HG03159 (cell line): ENCODE data around the gene PLA2G1B.

Experiments used
- ATAC-seq: cut with Tn5 transposase; IDR thresholded peaks from one replicate; pipeline ENCODE4 v1.9.1; 2021; ENCODE audit warnings: mild to moderate bottlenecking, moderate library complexity; ENCODE audit not compliant: unreplicated experiment

PLA2G1B gene

DNA sequence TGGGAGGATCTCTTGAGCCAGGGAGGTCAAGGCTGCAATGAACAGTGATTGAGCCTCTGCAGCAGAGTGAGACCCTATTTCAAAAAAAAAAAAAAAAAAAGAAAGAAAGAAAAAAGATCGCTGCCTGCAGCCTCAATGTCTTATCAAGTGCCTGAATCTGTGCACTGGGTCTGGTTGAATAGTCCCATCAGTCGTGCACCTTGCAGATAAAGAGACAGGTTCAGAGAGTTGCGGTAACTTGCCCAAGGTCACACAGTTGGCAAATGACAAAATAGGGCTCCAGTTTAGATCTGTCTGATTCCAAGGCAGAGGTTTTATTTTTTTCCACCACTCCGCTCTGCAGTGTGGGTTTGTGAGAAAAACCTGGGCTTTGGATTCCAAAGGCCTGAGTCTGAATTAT lies 649 bp upstream of the PLA2G1B start:
- no peak for ATAC-seq

DNA sequence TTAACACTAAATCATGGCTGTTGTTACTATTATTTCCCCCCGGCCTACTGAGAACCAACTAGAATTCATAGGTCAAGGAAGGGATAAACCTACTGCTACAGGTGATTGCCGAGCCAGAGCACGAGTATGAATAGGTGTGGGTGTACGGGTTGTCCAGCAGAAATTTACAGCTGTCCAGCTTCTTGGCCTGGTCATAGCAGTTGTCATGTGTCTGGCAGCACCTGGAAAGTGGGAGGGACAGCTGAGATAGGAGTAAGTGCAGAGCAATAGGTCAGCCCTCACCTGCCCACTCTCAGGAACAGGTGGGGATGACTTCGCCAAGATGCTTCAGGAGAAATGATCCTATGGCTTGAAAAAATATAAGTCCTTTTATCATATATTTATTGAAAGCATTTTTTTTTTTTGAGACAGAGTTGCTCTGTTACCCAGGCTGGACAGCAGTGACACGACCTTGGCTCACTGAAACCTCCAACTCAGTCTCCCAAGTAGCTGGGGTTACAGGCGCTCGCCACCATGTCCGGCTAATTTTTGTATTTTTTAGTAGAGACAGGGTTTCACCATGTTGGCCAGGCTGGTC lies 2.6 kb downstream of the PLA2G1B start:
- ATAC-seq = no peak

DNA sequence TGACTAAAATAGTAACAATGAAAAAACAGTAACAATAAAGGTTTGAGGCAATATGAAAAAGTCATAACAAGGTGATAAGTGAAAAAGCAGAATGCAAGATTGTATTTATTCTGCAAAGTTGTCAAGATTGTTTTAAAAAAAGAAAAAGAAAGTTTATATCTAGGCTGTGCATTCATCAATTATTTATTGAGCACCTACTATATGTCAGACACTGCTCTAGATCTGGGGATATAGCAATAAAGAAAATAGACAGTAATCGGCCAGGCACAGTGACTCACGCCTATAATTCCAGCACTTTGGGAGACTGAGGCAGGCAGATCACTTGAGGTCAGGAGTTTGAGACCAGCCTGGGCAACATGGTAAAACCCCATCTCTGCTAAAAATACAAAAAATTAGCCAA lies 3.8 kb downstream of the PLA2G1B start:
- ATAC-seq = no peak

DNA sequence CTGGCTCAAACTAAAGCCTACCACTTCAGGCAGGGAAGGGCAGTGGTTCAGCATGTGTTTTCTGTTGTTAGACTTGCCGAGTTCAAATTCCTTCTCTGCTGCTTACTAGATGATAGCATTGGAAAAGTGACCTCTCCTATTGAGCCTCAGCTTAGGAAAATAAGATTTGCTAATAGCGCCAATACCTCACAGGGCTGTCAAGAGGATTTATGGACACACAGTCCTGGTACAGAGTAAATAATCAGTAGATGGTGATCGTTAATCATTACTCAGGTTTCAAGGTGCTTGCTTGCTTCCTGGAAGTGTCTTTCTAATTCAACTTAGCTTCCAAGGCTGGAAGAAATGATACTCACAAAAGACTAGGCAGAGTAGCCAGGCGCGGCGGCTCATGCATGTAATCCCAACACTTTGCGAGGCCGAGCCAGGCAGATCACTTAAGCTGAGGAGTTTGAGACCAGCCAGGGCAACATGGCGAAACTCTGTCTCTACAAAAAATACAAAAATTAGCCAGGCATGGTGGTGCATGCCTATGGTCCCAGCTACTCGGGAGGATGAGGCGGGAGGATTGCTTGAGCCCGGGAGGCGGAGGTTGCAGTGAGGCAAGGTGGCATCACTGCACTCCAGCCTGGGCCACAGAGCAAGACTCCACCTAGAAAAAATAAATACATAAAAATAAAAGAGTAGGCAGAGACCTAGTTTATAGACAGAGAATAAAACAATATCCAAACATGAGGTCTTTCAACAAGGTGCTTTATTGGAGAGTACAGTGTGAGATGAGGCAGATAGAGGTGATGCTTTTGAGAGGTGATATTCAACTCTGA lies 6.0 kb downstream of the PLA2G1B start:
- no peak for ATAC-seq

DNA sequence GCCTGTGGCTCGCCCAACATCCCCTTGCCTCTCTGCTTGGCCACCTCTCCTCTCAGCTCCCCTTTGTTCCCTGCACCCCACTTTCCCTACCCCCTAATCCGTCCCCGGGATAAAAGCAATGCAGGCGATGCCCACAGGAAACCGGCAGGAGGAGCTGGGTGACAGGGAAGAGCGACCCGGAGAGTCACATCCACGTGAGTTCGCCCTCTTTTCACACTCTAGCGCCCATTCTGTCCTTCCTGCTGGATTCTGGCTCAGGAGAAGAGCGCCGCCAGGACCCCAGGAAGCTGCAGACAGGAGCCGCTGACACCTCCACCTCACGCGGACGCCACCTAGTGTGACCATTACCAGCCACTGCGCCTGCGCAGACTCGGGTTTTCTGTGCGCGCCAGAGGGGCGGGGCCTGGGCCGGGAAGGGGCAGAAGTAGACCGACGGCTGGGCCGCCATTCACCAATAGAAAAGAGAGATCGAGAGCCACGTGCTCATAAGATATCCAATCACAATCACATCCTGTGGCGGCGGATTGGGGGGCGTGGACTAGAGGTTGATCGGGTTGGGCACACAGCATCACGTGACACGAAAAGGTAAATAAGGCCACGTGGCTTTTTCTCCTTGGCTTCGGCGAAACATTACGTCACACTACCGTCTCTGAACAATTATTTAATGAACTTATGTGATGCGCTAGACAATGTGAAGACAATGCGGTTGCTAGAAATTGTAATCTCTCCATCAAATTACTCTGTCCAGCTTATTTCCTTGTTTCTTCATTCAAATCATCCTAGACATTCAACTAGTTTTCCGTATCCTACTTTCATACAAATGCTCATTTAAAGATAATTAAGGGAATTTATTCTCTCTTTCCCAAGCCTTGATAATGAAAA lies 10.1 kb downstream of the PLA2G1B start:
- peak; percentile 99 for ATAC-seq

DNA sequence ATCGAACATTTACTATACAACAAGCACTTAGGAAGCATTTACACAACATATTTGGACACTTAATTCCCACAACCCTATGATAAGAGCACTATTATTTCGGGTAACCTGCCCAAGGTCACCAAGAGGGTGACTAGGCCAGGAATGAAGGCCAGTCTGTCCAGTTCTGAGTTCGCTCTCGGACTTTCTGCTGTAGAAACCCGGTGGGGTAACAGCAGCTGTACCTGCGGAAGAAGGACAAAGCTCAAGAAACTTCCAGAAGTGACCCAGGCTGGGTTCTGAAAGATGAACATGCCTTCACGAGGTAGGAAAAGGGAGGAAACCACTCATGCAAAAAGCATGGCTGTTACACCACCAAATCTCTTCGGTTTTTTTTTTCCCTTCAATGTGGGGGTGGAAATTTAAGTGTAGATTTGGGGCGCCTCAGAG lies 10.8 kb downstream of the PLA2G1B start:
- no peak for ATAC-seq

DNA sequence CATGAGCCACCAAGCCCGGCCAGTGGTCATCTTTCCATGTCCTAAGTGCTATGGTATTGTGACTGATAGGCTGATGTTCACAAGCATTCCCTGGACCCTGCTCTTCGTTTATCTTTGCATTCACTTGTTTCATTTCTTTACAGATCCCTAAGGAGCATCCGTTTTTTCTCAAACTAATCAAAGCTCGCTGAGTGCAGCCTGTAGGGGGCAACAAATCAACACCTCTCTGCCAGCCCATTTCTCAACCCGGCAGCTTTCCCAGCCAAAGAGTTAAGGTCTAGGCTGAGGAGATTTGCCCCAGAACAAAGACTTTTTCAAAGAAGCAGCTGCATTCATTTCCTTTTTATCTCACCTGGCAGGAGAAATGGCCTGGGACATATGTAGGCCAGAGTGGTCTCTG lies 13.4 kb downstream of the PLA2G1B start:
- ATAC-seq = no peak

DNA sequence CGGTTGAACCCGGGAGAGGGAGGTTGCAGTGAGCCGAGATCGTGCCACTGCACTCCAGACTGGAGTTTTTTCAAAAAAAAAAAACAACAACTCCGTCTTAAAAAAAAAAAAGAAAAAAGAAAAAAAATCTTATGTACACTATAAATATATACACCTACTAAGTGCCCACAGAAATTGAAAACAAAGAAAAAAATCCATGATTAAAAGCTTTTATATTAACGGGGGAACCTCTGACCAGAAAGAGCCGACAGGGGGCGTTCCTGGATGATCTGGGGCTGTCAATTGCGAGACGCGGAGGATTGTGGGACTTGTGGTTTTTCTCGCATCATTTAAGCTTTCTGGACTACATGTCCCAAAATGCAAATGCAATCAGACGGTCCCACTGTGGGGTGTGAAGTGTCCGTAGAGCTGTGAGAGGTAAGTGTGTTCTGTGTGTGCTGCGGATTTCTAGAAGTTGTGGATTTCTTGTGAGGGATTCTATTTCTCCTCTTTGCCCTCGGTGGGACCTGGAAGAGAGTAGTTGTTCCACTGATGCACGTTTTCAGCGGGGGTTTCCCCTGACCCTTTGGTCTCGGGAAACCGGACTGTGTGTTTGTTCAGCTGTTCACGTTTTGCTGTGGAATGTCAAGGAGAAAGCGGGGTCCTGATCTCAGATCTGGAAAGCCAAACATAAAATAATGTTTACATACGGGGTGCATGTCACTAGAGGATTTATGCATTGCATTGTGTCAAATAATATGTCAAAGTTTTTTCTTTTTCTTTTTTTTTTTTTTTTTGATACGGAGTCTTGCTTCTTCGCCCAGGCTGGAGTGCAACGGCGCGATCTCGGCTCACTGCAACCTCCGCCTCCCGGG lies 25.4 kb downstream of the PLA2G1B start, which contains the start of gene SIRT4:
SIRT4 (plus strand) TSS at position 360 of the 854 bp plus-strand sequence. CDS start 1,241 bp downstream, outside the sequence.
- peak; percentile 93 for ATAC-seq

DNA sequence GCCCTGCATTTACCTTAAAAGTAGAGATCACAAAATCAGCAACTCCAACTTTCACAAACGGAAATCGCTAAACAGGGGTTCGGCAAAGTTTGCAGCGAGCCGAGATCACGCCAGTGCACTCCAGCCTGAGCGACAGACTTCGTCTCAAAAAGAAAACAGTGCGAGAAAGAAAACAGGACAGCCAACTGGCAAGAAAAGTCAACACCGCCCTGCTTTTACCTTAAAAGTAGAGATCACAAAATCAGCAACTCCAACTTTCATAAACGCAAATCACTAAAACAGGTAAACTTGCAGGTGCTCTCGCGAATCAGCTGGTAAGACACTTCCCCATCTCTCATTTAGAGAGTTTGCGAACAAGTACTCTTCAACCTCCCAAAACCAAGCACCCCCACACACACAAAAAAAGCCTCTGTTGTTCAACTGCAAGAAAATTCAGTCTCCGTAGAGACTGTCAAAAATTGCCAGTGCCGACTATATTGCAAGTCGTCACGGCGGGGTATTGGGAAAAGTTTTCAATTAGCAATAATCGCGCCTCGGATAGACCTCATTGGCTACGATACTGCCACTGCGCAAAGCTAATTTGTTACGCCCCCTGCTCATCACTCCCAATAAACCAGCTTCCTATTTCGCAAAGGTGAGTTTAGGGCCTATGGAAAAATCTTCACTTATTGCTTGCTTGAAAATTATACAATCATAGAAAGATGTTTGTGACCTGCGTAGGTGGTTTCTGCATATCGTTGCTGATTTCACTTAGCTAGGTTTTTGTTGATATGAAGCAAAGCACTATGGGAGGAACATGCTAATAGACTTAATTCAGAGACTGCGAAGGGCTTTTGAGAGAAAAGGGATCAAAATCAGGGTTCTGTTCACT lies 34.7 kb downstream of the PLA2G1B start, which contains the start of gene RNU4-1:
RNU4-1 (minus strand) TSS at position 577 of the 871 bp plus-strand sequence.
- peak; percentile 50 for ATAC-seq

DNA sequence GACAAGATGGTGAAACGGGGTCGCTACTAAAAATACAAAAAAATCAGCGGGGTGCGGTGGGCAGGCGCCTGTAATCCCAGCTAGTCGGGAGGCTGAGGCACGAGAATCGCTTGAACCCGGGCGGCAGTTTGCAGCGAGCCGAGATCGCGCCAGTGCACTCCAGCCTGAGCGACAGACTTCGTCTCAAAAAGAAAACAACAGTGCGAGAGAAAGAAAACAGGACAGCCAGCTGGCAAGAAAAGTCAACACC lies 35.2 kb downstream of the PLA2G1B start:
- ATAC-seq = peak; percentile 2

DNA sequence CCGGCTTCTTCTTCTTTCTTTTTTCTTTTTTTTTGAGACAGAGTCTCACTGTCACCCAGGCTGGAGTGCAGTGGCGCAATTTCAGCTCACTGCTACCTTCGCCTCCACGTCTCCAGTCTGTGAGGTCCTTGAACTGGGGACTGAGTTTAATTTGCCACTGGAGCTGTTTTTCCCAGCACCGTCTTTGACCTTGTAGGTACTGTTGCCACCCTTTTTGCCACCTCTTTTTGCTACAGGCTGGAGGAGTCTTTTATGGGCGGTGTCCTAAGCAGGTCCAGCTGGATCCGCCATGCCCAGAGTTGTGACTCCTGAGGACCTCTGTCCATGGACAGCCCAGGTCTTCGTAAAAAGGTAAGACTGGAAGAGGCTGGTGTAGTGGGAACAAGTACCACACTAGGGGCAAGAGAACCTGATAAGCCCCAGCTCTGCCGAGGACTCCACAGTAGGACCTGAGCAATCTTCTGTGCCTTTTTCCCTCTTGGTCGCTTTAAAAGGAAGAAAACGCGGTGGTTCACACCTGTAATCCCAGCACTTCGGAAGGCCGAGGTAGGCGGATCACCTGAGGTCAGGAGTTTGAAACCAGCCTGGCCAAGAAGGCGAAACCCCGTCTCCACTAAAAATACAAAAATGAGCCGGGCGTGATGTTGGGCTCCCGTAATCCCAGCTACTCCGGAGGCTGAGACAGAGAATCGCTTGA lies 36.8 kb downstream of the PLA2G1B start:
- no peak for ATAC-seq

DNA sequence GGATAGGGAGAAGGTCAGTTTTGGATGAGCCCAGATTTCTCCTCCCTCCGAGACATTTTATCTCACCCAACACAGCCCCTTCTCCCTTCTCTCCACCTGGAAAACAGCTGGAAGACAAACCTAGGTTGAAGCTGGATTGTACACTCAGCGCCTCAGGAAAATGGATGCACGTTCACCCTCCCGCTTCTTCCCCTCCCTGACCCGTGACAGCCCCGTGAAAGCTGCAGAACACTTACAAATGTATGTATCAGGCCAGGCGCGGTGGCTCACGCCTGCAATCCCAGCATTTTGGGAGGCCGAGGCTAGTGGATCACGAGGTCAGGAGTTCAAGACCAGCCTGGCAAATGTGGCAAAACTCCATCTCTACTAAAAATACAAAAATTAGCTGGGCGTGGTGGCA lies 40.1 kb downstream of the PLA2G1B start:
- no peak for ATAC-seq

DNA sequence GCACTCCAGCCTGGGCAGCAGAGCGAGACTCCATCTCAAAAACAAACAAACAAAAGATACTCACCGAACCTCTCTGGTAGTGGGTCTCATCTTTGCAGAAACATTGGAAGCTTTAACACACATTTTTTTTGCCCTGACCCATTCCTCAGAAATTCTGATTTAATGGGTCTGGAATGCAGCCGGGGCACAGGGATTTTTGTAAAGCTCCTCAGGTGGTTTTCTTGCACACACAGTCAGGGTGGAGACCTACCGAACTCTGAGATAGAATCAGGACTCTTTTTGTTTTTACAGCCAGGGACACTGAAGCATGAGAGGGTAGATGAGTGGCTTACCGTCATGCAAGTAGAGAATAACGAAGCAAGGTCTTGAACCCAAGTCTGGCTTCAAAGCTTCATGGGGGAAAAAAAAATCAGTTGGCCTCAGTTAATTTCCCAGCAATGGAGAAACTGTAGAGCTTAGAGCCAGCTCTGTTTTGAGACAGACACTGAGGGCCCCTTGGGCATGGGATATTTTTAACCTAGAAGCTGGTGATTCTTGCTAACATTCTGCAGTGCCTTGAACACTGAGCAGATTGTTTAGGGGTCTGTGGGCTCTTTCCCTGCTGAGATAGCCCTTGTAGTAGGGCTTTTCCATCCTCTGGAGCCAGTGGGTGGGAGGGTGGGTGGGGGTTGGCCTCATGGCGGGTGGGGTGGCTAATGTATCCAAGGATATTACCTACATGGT lies 40.6 kb downstream of the PLA2G1B start:
- no peak for ATAC-seq

DNA sequence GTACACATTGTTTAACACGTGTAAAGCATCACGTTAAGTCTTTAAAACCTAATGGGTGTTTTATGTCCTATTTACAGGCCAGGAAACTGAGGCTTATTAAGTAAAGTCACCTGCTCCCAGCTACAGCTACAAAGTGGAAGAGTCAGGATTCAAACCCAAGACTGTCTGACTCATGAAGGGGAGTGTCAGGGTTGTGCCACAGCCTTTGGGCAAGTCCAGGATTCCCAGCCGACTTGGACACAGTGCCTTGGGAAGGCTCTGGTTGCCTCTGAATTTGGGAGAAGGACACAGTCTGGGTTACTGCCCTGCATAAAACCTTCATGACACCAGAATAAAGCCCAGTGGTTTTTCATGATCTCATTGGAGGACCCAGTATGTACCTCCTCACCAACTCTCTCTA lies 43.2 kb downstream of the PLA2G1B start:
- ATAC-seq = no peak

DNA sequence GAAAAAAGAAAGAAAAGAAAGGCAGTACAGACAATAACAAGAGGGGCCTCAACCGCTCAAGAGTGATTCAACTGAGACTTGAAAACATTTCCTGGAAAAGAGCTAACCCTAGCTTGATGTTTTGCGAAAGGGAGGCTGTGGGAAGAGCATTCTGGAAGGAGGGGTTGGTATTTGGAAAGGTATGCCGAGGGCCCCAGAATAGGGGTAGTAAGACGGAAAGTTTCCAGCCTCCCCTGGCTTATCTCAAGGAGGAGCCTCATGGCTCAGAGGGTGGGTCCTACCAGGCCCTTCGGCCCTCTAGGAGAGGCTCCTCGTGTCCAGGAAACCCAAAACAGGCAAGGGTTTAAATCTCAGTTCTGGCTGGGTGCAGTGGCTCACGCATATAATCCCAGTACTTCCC lies 44.3 kb downstream of the PLA2G1B start:
- ATAC-seq = no peak

DNA sequence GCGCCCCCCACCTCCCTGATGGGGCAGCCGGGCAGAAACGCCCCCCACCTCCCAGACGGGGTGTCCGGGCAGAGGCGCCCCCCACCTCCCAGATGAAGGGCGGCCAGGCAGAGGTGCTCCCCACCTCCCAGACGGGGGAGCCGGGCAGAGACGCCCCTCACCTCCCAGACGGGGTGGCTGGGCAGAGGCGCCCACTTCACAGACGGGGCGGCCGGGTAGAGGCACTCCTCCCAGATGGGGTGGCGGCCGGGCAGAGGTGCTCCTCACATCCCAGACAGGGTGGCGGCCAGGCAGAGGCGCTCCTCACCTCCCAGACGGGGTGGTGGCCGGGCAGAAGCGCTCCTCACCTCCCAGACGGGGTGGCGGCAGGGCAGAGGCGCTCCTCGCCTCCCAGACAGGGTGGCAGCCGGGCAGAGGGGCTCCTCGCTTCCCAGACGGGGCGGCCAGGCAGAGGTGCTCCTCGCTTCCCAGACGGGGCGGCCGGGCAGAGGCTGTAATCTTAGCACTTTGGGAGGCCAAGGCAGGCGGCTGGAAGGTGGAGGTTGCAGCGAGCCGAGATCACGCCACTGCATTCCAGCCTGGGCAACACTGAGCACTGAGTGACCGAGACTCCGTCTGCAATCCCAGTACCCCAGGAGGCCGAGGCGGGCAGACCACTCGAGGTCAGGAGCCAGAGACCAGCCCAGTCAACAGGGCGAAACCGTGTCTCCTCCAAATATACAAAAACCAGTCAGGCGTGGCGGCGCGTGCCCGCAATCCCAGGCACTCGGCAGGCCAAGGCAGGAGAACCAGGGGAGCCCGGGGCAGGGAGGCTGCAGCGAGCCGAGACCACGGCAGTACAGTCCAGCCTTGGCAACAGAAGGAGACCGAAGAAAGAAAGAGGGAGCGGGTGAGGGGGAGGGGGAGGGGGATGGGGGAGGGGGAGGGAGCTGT lies 49.2 kb downstream of the PLA2G1B start:
- ATAC-seq = no peak

DNA sequence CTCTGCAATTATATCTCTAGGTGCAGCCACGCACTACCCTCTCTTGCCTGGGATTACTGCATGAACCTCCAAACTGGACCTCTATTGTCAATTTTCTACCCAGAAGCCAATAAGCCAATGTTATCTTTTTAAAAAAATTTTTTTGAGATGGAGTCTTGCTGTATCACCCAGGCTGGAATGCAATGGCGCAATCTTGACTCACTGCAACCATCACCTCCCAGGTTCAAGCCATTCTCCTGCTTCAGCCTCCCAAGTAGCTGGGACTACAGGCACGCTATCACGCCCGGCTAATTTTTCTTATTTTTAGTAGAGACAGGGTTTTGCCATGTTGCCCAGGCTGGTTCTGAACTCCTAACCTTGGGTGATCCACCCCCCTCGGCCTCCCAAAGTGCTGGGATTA lies 50.8 kb downstream of the PLA2G1B start:
- no peak for ATAC-seq
